Adrenal gland (tissue), 12 donors: ENCODE measurements around the gene FPGS. TPM values are rescaled to one million over a fixed set of nuclear protein-coding genes. Genes with fewer than 3 reads are reported as not detected.

Source experiments
- DNase-seq, 7 donors: peaks; one replicate each; pipeline ENCODE4 v3.0.0-alpha.2; 2019 to 2020
- H3K27ac ChIP-seq, 5 donors: fragments of 200-600 bp; sonication (generic) in 4 of 5; 1 replicate in 3 of 5; 2 replicates in 2 of 5; pipeline versions ENCODE4 v1.5.1 to v1.8.0; 2016 to 2020; ENCODE audit warnings: mild to moderate bottlenecking in 1 of 5
- H3K27me3 ChIP-seq: fragments of 200-600 bp; 2 replicates; pipeline ENCODE4 v1.8.0; 2021
- H3K36me3 ChIP-seq, 2 donors: fragments of 200-600 bp; replicated peaks in 1 of 2; 1 replicate in 1 of 2; 2 replicates in 1 of 2; pipeline versions ENCODE4 v1.5.1 to v1.8.0; 2018 to 2022
- H3K4me1 ChIP-seq, 2 donors: fragments of 200-600 bp; replicated peaks in 1 of 2; 1 replicate in 1 of 2; 2 replicates in 1 of 2; pipeline versions ENCODE4 v1.5.1 to v1.8.0; 2018 to 2021
- H3K4me3 ChIP-seq, 4 donors: fragments of 200-600 bp; sonication (generic) in 3 of 4; one replicate each; pipeline ENCODE4 v1.5.1; 2016 to 2018
- H3K9me3 ChIP-seq, 3 donors: fragments of 200-600 bp; sonication (generic) in 1 of 3; replicated peaks in 1 of 3; 1 replicate in 2 of 3; 2 replicates in 1 of 3; pipeline versions ENCODE4 v1.5.1 to v1.8.0; 2016 to 2021
- CTCF ChIP-seq, 6 experiments: fragments of 450-650 bp in 4 of 6; fragments of 200-600 bp in 2 of 6; sonication (generic) in 1 of 6; IDR thresholded peaks; 1 replicate in 5 of 6; 2 replicates in 1 of 6; pipeline versions ENCODE4 v1.5.1 to v1.8.0; 2016 to 2021; ENCODE audit warnings: antibody characterized with exemption in 6 of 6, mild to moderate bottlenecking in 2 of 6, moderate library complexity in 1 of 6
- POLR2A ChIP-seq, 2 donors: fragments of 450-650 bp; IDR thresholded peaks; one replicate each; pipeline ENCODE4 v1.6.1; 2017; ENCODE audit warnings: antibody characterized with exemption in 2 of 2, mild to moderate bottlenecking in 2 of 2, moderate library complexity in 1 of 2
- WGBS, 4 donors: extraction: QIAGEN DNeasy Blood & Tissue Kit in 2 of 4; methylation state at CpG; one replicate each; pipeline versions ENCODE4 v1.1.5 to v1.1.7; 2013 to 2017; 5-methylcytosine and 5-hydroxymethylcytosine counted together
- intact Hi-C, 2 donors: fragments of 100-400 bp; cut with DNase I; formaldehyde crosslinking; loops; one replicate each; pipeline versions ENCODE4 v1.14.1 to v1.15.0; 2022 to 2023
- polyA plus RNA-seq, 3 donors: library from polyadenylated mRNA; stranded (reverse); fragments of 200-250 nt in 2 of 3; fragments of 350-450 nt in 1 of 3; fragmentation: Illumina TruSeq in 1 of 3; extraction: RNeasy Lipid Tissue Mini Kit (QIAGEN cat#74804) in 1 of 3; gene quantifications; one replicate each; pipeline ENCODE4 v1.2.3, GENCODE V29; 2013 to 2014
- total RNA-seq, 9 donors: library from RNA; depleted of rRNA in 4 of 9; stranded (reverse); fragments of >200 nt in 4 of 9; fragments of 120-200 nt in 1 of 9; fragmentation: NEBNext Ultra II Directional in 1 of 9; extraction: Animal tissue kit (Norgen Biotek cat#: 25700) in 1 of 9; gene quantifications; one replicate each; pipeline versions ENCODE4 v1.1.0 to v1.2.4, GENCODE V29; 2013 to 2023
- donor health status: healthy with polysubstance abuse.
- donor health status: Bipolar disorder and iron deficiency.
- donor health status: DM: yes; HTN: yes; CAD: no.
- donor health status: DM: no; HTN: no; CAD: no.
- donor health status: DM: no; HTN: no; CAD: no.
- donor health status: DM: yes; HTN: yes; CAD: no.

The FPGS gene
- total and polyA plus RNA-seq, 12 donors = 31.1 to 359 (median 120) TPM

GRCh38 chr9:127758843-127759242, 43.8 kb upstream of the FPGS start:
- Histone ChIP-seq H3K4me1 (peaks cover 0 to 9% of the 10 kb centered on the region in 2 donors), H3K36me3 (no peaks in the 10 kb centered on the region), H3K9me3 (no peaks in the 10 kb centered on the region), H3K4me3 (no peak overlapping the region), H3K27me3 (peaks cover 28% of the 10 kb centered on the region), H3K27ac (no peak overlapping the region)
- intact Hi-C loops = no loop called here
- 74 to 90% (median 85%) methylated on average over 3 to 5 of the region's 5 CpGs for WGBS, 4 donors
- TF ChIP-seq CTCF (IDR thresholded peaks at IDR 0.05) = no peak
- no peak for TF ChIP-seq POLR2A (IDR thresholded peaks at IDR 0.05)
- DNase-seq = no peak

- H3K4me1 ChIP-seq = peaks cover 0 to 9% of the 10 kb centered on the region in 2 donors
- TF ChIP-seq CTCF (IDR thresholded peaks at IDR 0.05) = no peak
- TF ChIP-seq POLR2A (IDR thresholded peaks at IDR 0.05) = no peak
- WGBS, 4 donors = 70 to 82% (median 79%) methylated on average over 5 of the region's 5 CpGs
These were observed 41.6 kb upstream of the FPGS start for GRCh38 chr9:127761061-127761460.

DNA sequence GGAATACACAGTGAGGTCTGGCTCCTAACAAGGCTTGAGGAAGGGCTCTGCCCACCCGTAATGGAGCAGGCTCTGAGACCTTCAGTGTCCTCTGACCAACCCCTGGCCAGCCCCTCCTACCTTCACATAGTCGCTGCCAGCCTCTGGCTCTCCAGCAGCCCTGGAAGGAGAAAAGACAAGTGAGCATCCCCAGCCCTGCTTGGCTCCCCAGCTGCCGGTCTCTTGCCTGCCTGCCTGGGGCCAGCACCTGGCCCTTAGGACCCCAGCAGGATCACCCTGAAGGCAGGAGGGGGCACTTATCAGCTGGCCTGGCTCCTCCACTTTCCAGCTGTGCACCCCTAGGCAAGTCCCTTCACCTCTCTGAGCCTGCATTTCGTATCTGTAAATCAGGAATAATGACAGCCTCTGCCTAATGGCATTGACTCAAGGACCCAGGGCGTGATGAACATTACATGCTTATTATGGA, 41.2 kb upstream of the FPGS start:
- Histone ChIP-seq H3K27ac (peak overlapping the region in 1 of 5 donors; percentile 46), H3K36me3 (no peaks in the 10 kb centered on the region), H3K27me3 (peaks cover 4% of the 10 kb centered on the region), H3K4me1 (peaks cover 0 to 9% of the 10 kb centered on the region in 2 donors), H3K9me3 (no peaks in the 10 kb centered on the region), H3K4me3 (no peak overlapping the region)
- TF ChIP-seq POLR2A (IDR thresholded peaks at IDR 0.05) (no peak), CTCF (IDR thresholded peaks at IDR 0.05) (no peak)
- DNase-seq = no peak
- 36 to 44% (median 39%) methylated on average over 4 to 5 of the region's 5 CpGs for WGBS, 4 donors
- intact Hi-C loops = no loop called here

More at GRCh38 chr9:127761061-127761460, 41.6 kb upstream of the FPGS start:
- no peak overlapping the region for H3K4me3 ChIP-seq
- no peaks in the 10 kb centered on the region for H3K36me3 ChIP-seq
- H3K9me3 ChIP-seq = no peaks in the 10 kb centered on the region
- H3K27ac ChIP-seq = peak overlapping the region in 1 of 5 donors; percentile 11
- intact Hi-C loops = no loop called here
- H3K27me3 ChIP-seq = peaks cover 7% of the 10 kb centered on the region
- no peak for DNase-seq

DNA sequence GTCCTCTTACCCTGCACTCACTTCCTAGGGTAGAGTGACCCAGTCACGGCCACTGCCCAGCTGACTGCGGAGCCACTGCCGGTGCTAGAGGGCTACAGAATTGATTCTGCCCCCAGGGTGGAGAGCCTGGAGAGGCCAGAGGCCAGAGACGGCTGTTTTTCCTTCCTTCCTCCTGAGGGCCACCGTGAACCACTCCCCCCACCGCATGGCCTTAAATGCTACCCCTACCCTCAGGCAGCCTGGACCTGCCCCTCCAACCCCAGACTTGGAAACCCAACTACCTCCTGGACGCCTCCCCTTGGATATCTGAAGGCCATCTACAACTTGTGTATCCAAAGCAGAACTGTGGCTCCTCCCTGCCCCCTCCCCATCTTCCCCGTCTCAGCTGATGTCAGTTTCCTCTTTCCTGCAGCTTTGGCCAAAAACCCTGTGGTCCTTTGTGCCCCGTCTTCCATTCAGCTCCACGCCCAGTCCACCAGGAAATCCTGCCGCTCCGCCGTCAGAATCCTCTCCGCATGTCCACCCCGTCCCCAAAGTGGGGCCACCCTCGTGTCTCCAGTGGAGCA, 40.5 kb upstream of the FPGS start:
- no peak overlapping the region for H3K4me3 ChIP-seq

More for the DNA sequence above, 40.5 kb upstream of the FPGS start:
- WGBS, 4 donors = 39 to 53% (median 46%) methylated on average over 16 of the region's 16 CpGs
- intact Hi-C loops = no loop called here
- Histone ChIP-seq H3K27me3 (peaks cover 4% of the 10 kb centered on the region), H3K36me3 (no peaks in the 10 kb centered on the region), H3K9me3 (no peaks in the 10 kb centered on the region), H3K27ac (peak overlapping the region in 3 of 5 donors; percentile 10 to 85 (median 38)), H3K4me1 (peaks cover 0 to 13% of the 10 kb centered on the region in 2 donors)
- TF ChIP-seq POLR2A (IDR thresholded peaks at IDR 0.05) = peak in 1 of 2 donors; percentile 10
- TF ChIP-seq CTCF (IDR thresholded peaks at IDR 0.05) = no peak
- peak; percentile 34 to 86 (median 64) for DNase-seq
